Endothelial cell of umbilical vein (primary cell): ENCODE data around the gene IGFBPL1. TPM values are rescaled to one million over a fixed set of nuclear protein-coding genes. Genes with fewer than 3 reads are reported as not detected.

ENCODE experiments used
- BruUV-seq: library from RNA; stranded (reverse); fragments of 400-500 nt; replicated peaks from 2 replicates; lab custom pipeline; 2021; lab: Mats Ljungman, UMichigan
- CTCF ChIA-PET: fragments of 300-600, 350-600 bp; sonication (Branson Sonifier 250); formaldehyde crosslinking; loops from one replicate; lab custom pipeline; 2021; ENCODE audit warnings: antibody characterized with exemption, inconsistent platforms; lab: Charles Lee
- POLR2A ChIA-PET: fragments of 300-600, 350-600 bp; sonication (Branson Sonifier 250); formaldehyde crosslinking; loops from one replicate; lab custom pipeline; 2021; ENCODE audit warnings: antibody characterized with exemption, inconsistent platforms; lab: Charles Lee
- DNase-seq: peaks from one replicate; pipeline ENCODE4 v3.0.0-alpha.2; 2011; ENCODE audit warnings: low read depth, low spot score
- FAIRE-seq: peaks from 2 replicates; lab custom pipeline; 2011; peaks lifted over from hg19 to GRCh38; lab: Jason Lieb, UNC
- H2AFZ ChIP-seq: 2 replicates; pipeline ENCODE4 v1.6.0; 2012; ENCODE audit warnings: low read depth, low read length, control low read depth, inconsistent platforms
- H3K27ac ChIP-seq: 2 replicates; pipeline ENCODE4 v1.5.1; 2011; ENCODE audit warnings: low read depth, mild to moderate bottlenecking, control low read depth, low read length, moderate library complexity; ENCODE audit not compliant: insufficient read depth
- H3K27me3 ChIP-seq, 2 experiments: 2 replicates each; pipeline versions ENCODE4 v1.6.0 to v1.6.1; 2011; ENCODE audit warnings: low read length in 2 of 2, mixed read lengths in 1 of 2; ENCODE audit not compliant: control insufficient read depth in 2 of 2, insufficient read depth in 2 of 2
- H3K36me3 ChIP-seq, 2 experiments: 2 replicates in 1 of 2; 3 replicates in 1 of 2; pipeline ENCODE4 v1.5.1; 2011; ENCODE audit warnings: low read length in 2 of 2, mild to moderate bottlenecking in 1 of 2, moderate library complexity in 1 of 2; ENCODE audit not compliant: control insufficient read depth in 2 of 2, insufficient read depth in 2 of 2; ENCODE audit errors: extremely low read depth in 1 of 2
- H3K4me1 ChIP-seq: 3 replicates; pipeline ENCODE4 v1.5.1; 2011; ENCODE audit warnings: mild to moderate bottlenecking, low read length; ENCODE audit not compliant: control insufficient read depth, insufficient read depth; ENCODE audit errors: extremely low read depth
- H3K4me2 ChIP-seq: 2 replicates; pipeline ENCODE4 v1.6.1; 2011; ENCODE audit warnings: low read length, control low read depth, mixed read lengths; ENCODE audit not compliant: insufficient read depth
- H3K4me3 ChIP-seq, 3 experiments: fragments of 200-600 bp in 1 of 3; sonication (generic), shearing (Covaris generic) in 1 of 3; replicated peaks in 1 of 3; 2 replicates each; pipeline ENCODE4 v1.5.1; 2011 to 2016; ENCODE audit warnings: control low read depth in 3 of 3, low read length in 3 of 3, mild to moderate bottlenecking in 2 of 3, inconsistent platforms in 1 of 3, low read depth in 1 of 3, moderate library complexity in 1 of 3; ENCODE audit not compliant: insufficient read depth in 1 of 3
- H3K79me2 ChIP-seq: 2 replicates; pipeline ENCODE4 v1.6.0; 2012; ENCODE audit warnings: low read length, inconsistent platforms; ENCODE audit not compliant: control insufficient read depth, insufficient read depth
- H3K9ac ChIP-seq: replicated peaks from 2 replicates; pipeline ENCODE3; 2011; ENCODE audit warnings: low read length, control low read depth; ENCODE audit not compliant: insufficient read depth; ENCODE audit errors: extremely low read depth
- H3K9me1 ChIP-seq: replicated peaks from 3 replicates; pipeline ENCODE4 v1.6.0; 2011; ENCODE audit warnings: mild to moderate bottlenecking, low read length; ENCODE audit not compliant: control insufficient read depth, insufficient read depth; ENCODE audit errors: extremely low read depth
- H3K9me3 ChIP-seq: replicated peaks from 2 replicates; pipeline ENCODE4 v1.5.1; 2012; ENCODE audit warnings: low read length, inconsistent platforms; ENCODE audit not compliant: control insufficient read depth, insufficient read depth
- H4K20me1 ChIP-seq: replicated peaks from 2 replicates; pipeline ENCODE3; 2011; ENCODE audit warnings: mild to moderate bottlenecking, low read length; ENCODE audit not compliant: control insufficient read depth, insufficient read depth; ENCODE audit errors: extremely low read depth
- CTCF ChIP-seq, 2 donors: IDR thresholded peaks; 1 replicate in 1 of 2; 2 replicates in 1 of 2; pipeline ENCODE4 v1.5.1; 2011; ENCODE audit warnings: low read length in 2 of 2, mild to moderate bottlenecking in 2 of 2, moderate library complexity in 2 of 2, control low read depth in 1 of 2, inconsistent platforms in 1 of 2, low read depth in 1 of 2; ENCODE audit not compliant: insufficient read depth in 1 of 2; ENCODE audit errors: extremely low read depth in 1 of 2
- EZH2 ChIP-seq: IDR thresholded peaks from 2 replicates; pipeline ENCODE4 v1.6.1; 2012; ENCODE audit warnings: borderline replicate concordance, low read depth, mild to moderate bottlenecking, moderate library complexity, low read length, inconsistent platforms; ENCODE audit not compliant: severe bottlenecking
- FOS ChIP-seq: IDR thresholded peaks from 2 replicates; pipeline ENCODE4 v1.6.1; 2011; ENCODE audit warnings: mild to moderate bottlenecking, low read length, moderate library complexity, borderline replicate concordance; ENCODE audit not compliant: insufficient read depth
- GATA2 ChIP-seq: IDR thresholded peaks from 2 replicates; pipeline ENCODE4 v1.7.0; 2011; ENCODE audit warnings: low read depth, mild to moderate bottlenecking, moderate library complexity, mixed read lengths, low read length; ENCODE audit not compliant: insufficient read length, insufficient read depth
- JUN ChIP-seq: IDR thresholded peaks from 2 replicates; pipeline ENCODE4 v1.6.1; 2011; ENCODE audit warnings: borderline replicate concordance, low read depth; ENCODE audit not compliant: insufficient read length, insufficient read depth
- MAX ChIP-seq: IDR thresholded peaks from 2 replicates; pipeline ENCODE4 v1.6.1; 2011; ENCODE audit not compliant: insufficient read depth, insufficient read length
- MYC ChIP-seq: IDR thresholded peaks from one replicate; pipeline ENCODE4 v1.6.1; 2011; ENCODE audit warnings: mild to moderate bottlenecking, low read depth, low read length
- POLR2A ChIP-seq: IDR thresholded peaks from 2 replicates; pipeline ENCODE4 v1.6.1; 2012; ENCODE audit warnings: low read depth, mild to moderate bottlenecking, control low read depth, low read length
- POLR2AphosphoS5 ChIP-seq: IDR thresholded peaks from 2 replicates; pipeline ENCODE4 v1.6.1; 2012; ENCODE audit warnings: low read depth, mild to moderate bottlenecking, control low read depth, low read length, moderate library complexity; ENCODE audit not compliant: insufficient read depth
- dilution Hi-C: fragments of 300-500 bp; cut with MboI; formaldehyde crosslinking; loops from one replicate; pipeline ENCODE4 v1.15.0; 2019; ENCODE audit warnings: low sequenced_read_pairs; ENCODE audit not compliant: extremely low pct_ligation_motif_present
- intact Hi-C: fragments of 100-400 bp; cut with micrococcal nuclease; formaldehyde crosslinking; loops from one replicate; pipeline ENCODE4 v1.10.0; 2022
- polyA plus RNA-seq, 4 experiments: library from polyadenylated mRNA; depleted of rRNA in 3 of 4; stranded (reverse) in 3 of 4; unstranded in 1 of 4; fragments of >200 nt; gene quantifications; 2 replicates each; pipeline versions ENCODE4 v1.2.1 to v1.2.3, GENCODE V29; 2011 to 2012; ENCODE audit warnings: missing spikeins in 1 of 4
- total RNA-seq: library from RNA; stranded (reverse); gene quantifications from 2 replicates; pipeline ENCODE4 v1.2.3, GENCODE V29; 2021

IGFBPL1 gene
- total and polyA plus RNA-seq, 2 donors (not counting 3 experiments of a cell fraction or from before 2014, with no cell fraction given) = not detected

- Histone ChIP-seq H4K20me1 (no peaks in the 10 kb centered on the region), H3K27ac (no peak overlapping the region), H3K79me2 (peaks cover 22% of the 10 kb centered on the region), H3K4me3 (peak overlapping the region in 1 of 3 experiments; percentile 72), H3K4me1 (peaks cover 7% of the 10 kb centered on the region), H3K36me3 (peaks cover 0 to 6% of the 10 kb centered on the region in 2 experiments), H3K4me2 (peak overlapping the region; percentile 65), H3K9ac (no peak overlapping the region), H3K9me3 (no peaks in the 10 kb centered on the region), H3K9me1 (no peaks in the 10 kb centered on the region), H2AFZ (no peak overlapping the region), H3K27me3 (no peaks in the 10 kb centered on the region)
- no peak for DNase-seq
- FAIRE-seq = no peak
- CTCF ChIA-PET = interaction anchor here (1.9 to 2.0 kb wide), 2 partner anchors 10 to 42 kb away, joined by 5 to 9 read pairs; no protein-coding TSS in a partner anchor
- no peak for TF ChIP-seq EZH2
- peak; percentile 14 for TF ChIP-seq JUN
- TF ChIP-seq POLR2A = no peak
- TF ChIP-seq POLR2AphosphoS5 = no peak
- TF ChIP-seq GATA2 = no peak
- no peak for TF ChIP-seq MYC
- intact Hi-C loops = loop anchor here (2.0 to 5.0 kb wide), 2 partner anchors 487 to 589 kb away; partner anchors contain the start of genes DCAF10 and SLC25A51
- dilution Hi-C loops = no loop called here
- no TSS peak for BruUV-seq
- POLR2A ChIA-PET = no interaction called here
Measured at GRCh38 chr9:38391278-38392118, 32.8 kb downstream of the IGFBPL1 start.

- Histone ChIP-seq H3K9me1 (no peaks in the 10 kb centered on the region), H3K36me3 (no peaks in the 10 kb centered on the region), H3K79me2 (peaks cover 22% of the 10 kb centered on the region), H3K4me1 (peaks cover 7% of the 10 kb centered on the region), H2AFZ (no peak overlapping the region), H3K27me3 (peaks cover 0 to 1% of the 10 kb centered on the region in 2 experiments), H3K4me2 (no peak overlapping the region), H3K9ac (no peak overlapping the region), H3K4me3 (no peak overlapping the region), H4K20me1 (no peaks in the 10 kb centered on the region), H3K27ac (no peak overlapping the region), H3K9me3 (no peaks in the 10 kb centered on the region)
- no TSS peak for BruUV-seq
- TF ChIP-seq MAX = no peak
- no peak for TF ChIP-seq EZH2
- no peak for TF ChIP-seq POLR2AphosphoS5
- no peak for TF ChIP-seq MYC
- TF ChIP-seq JUN = no peak
- TF ChIP-seq GATA2 = no peak
- no peak for TF ChIP-seq CTCF (IDR thresholded peaks at IDR 0.05; ENCODE audit: extremely low read depth in 1 of 2, insufficient read depth in 1 of 2, low read depth in 1 of 2, low read length in 2 of 2)
- TF ChIP-seq POLR2A = no peak
- TF ChIP-seq FOS = no peak
- intact Hi-C loops = loop anchor here (5.0 kb wide), 1 partner anchor 589 kb away; the partner anchor contains the start of gene DCAF10
- dilution Hi-C loops = no loop called here
- POLR2A ChIA-PET = no interaction called here
- DNase-seq (no peak), FAIRE-seq (no peak)
- CTCF ChIA-PET = no interaction called here
Measured at GRCh38 chr9:38390851-38391250, 33.4 kb downstream of the IGFBPL1 start.
